ENCODE results near the gene REXO5.

Gene REXO5

GRCh38 chr16:20867585-20867984, 61.3 kb downstream of the REXO5 start:
- H3K27me3 Mint-ChIP-seq, result no peaks in the 10 kb centered on the region
- H3K27ac Mint-ChIP-seq, result no peak overlapping the region
- no peak overlapping the region for H3K4me3 Mint-ChIP-seq
- peaks cover 9% of the 10 kb centered on the region for H3K4me1 Mint-ChIP-seq (ENCODE audit: low read depth)
- H3K36me3 Mint-ChIP-seq, result peaks cover 3% of the 10 kb centered on the region
- no peaks in the 10 kb centered on the region for H3K9me3 Mint-ChIP-seq (ENCODE audit: low read depth)

- no peak overlapping the region for H3K27ac Mint-ChIP-seq
- peaks cover 3% of the 10 kb centered on the region for H3K36me3 Mint-ChIP-seq
- H3K9me3 Mint-ChIP-seq (ENCODE audit: low read depth), result no peaks in the 10 kb centered on the region
- peaks cover 19% of the 10 kb centered on the region for H3K4me1 Mint-ChIP-seq (ENCODE audit: low read depth)
- no peak overlapping the region for H3K4me3 Mint-ChIP-seq
- H3K27me3 Mint-ChIP-seq, result no peaks in the 10 kb centered on the region
These were observed 62.6 kb downstream of the REXO5 start for GRCh38 chr16:20868890-20869289.

- peaks cover 3% of the 10 kb centered on the region for H3K36me3 Mint-ChIP-seq
- no peak overlapping the region for H3K4me3 Mint-ChIP-seq
- H3K27ac Mint-ChIP-seq, result no peak overlapping the region
- H3K4me1 Mint-ChIP-seq (ENCODE audit: low read depth), result peaks cover 30% of the 10 kb centered on the region
- no peaks in the 10 kb centered on the region for H3K27me3 Mint-ChIP-seq
- no peaks in the 10 kb centered on the region for H3K9me3 Mint-ChIP-seq (ENCODE audit: low read depth)
These were observed 63.9 kb downstream of the REXO5 start for GRCh38 chr16:20870122-20870820.

GRCh38 chr16:20871258-20871657, 64.9 kb downstream of the REXO5 start:
- H3K9me3 Mint-ChIP-seq (ENCODE audit: low read depth), result no peaks in the 10 kb centered on the region
- no peaks in the 10 kb centered on the region for H3K27me3 Mint-ChIP-seq
- no peak overlapping the region for H3K27ac Mint-ChIP-seq
- H3K4me3 Mint-ChIP-seq, result no peak overlapping the region
- peaks cover 3% of the 10 kb centered on the region for H3K36me3 Mint-ChIP-seq
- H3K4me1 Mint-ChIP-seq (ENCODE audit: low read depth), result peaks cover 35% of the 10 kb centered on the region

DNA sequence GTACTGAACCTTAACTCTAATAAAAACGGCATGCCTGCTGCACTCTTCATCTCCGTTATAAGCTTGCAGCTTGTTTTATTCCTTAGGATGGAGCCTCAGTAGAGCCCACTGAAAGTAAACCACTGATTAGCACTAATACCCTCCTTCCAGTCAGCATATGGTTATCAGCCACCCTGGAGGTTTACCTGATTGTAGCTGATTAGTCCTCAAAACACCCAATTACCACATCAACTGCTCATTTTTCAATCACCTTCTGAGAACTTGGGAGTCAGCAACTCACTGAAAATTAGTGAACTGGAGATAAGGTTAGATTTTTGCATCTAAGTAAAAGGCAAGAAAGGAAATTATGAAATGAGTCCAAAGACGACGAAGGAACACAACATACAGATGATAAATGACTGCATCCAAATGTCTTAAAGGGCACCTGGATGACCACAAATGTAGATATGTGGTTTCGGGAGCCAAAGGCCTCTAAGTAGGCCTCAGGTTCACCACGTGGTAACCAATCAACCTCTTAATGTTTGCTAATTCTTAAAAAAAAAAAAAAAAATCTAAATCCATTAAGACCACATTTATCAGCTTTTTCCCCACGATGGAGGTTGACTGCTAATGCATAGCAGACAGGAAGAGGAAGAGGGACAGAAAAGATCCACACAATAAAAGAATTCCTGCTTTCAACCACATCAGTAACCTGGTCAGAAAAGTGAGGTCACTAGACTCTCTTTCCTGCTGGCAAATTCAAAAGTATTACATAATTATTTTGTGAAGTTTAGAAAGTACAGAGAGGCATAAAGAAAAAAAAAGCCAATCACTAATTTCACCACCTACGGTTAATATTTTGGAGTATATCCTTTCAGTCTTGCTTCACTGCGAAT, 65.9 kb downstream of the REXO5 start:
- Mint-ChIP-seq H3K4me3 (no peak overlapping the region), H3K9me3 (ENCODE audit: low read depth) (no peaks in the 10 kb centered on the region), H3K36me3 (peaks cover 5% of the 10 kb centered on the region), H3K27ac (no peak overlapping the region), H3K4me1 (ENCODE audit: low read depth) (peaks cover 36% of the 10 kb centered on the region), H3K27me3 (no peaks in the 10 kb centered on the region)

DNA sequence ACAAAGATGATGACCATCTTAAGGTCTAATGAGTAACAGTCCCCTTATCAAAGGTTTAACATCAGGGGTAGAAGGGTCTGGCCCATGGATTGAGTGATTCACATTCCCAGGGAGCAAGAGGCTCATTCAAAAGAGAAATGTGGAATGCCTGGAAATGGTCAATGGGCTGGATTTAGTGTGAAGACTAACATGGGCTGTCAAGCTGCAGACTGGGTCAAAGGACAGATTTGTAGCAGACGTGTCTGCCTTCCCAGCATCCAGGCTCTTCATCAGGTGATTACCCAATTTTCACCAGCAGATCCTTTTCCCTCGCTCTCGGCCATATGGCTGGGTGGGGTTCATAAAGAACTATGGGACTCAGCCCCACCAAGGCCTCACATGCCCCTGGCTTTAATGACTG, 67.0 kb downstream of the REXO5 start:
- Mint-ChIP-seq H3K27me3 (no peaks in the 10 kb centered on the region), H3K4me1 (ENCODE audit: low read depth) (peaks cover 40% of the 10 kb centered on the region), H3K27ac (peak overlapping the region; percentile 46), H3K9me3 (ENCODE audit: low read depth) (no peaks in the 10 kb centered on the region), H3K36me3 (peaks cover 5% of the 10 kb centered on the region), H3K4me3 (no peak overlapping the region)

DNA sequence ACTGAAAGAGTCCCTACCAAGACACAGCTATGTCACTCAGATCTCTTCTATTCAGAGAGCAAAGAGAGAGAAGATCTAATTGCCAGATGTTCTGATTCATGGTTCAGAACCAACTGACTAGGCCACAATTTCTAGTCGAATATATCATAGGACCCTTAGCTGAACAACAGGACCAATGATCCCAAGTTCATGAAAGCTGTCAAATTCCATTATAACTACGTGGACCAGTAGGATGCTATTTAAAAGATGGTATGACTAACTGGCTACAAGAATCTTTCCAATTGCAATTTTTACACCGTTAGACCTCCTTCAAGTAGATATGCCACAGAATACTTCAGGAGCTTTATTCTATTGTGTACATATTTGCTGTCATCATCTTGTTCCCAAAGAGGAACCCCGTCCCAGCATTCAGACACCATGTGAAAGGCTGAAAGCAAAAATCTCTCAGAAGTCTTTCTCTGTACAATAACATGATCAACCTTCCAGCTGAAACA, 67.8 kb downstream of the REXO5 start:
- Mint-ChIP-seq H3K4me3 (peak overlapping the region; percentile 51), H3K27ac (peak overlapping the region; percentile 55), H3K27me3 (no peaks in the 10 kb centered on the region), H3K9me3 (ENCODE audit: low read depth) (no peaks in the 10 kb centered on the region), H3K36me3 (peaks cover 5% of the 10 kb centered on the region), H3K4me1 (ENCODE audit: low read depth) (peaks cover 45% of the 10 kb centered on the region)

- Mint-ChIP-seq H3K36me3 (peaks cover 5% of the 10 kb centered on the region), H3K27me3 (no peaks in the 10 kb centered on the region), H3K27ac (peak overlapping the region; percentile 11), H3K9me3 (ENCODE audit: low read depth) (no peaks in the 10 kb centered on the region), H3K4me3 (peak overlapping the region; percentile 27), H3K4me1 (ENCODE audit: low read depth) (peaks cover 52% of the 10 kb centered on the region)
These were observed 69.0 kb downstream of the REXO5 start for GRCh38 chr16:20875355-20875650.

DNA sequence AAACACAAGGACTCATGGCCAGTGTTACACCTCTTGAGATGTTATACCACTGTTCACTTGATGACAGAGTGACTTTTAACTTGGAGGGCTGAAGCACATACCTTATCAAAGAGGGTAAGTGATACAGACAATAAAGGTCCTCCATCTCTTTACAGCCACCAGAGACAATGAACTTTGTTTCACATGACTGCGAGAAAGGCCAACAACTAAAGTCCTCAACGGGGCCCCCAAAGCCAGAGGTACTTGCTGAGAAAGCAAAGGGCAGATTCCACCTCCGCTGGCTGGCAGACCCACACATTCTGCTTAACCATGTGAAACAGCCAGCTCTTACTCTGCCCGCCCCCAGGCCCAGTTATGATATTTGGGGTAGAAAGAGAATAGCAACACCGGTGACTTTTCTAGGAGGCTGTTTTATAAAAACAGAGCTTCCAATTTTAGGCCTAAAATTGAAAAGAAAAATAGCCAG, 72.4 kb downstream of the REXO5 start:
- H3K4me1 Mint-ChIP-seq (ENCODE audit: low read depth), result peaks cover 43% of the 10 kb centered on the region
- H3K27ac Mint-ChIP-seq, result peak overlapping the region; percentile 6
- H3K27me3 Mint-ChIP-seq, result no peaks in the 10 kb centered on the region
- no peaks in the 10 kb centered on the region for H3K9me3 Mint-ChIP-seq (ENCODE audit: low read depth)
- H3K4me3 Mint-ChIP-seq, result no peak overlapping the region
- peaks cover 5% of the 10 kb centered on the region for H3K36me3 Mint-ChIP-seq

GRCh38 chr16:20879175-20880040, 73.1 kb downstream of the REXO5 start:
- peak overlapping the region; percentile 16 for H3K27ac Mint-ChIP-seq
- H3K27me3 Mint-ChIP-seq, result no peaks in the 10 kb centered on the region
- no peaks in the 10 kb centered on the region for H3K9me3 Mint-ChIP-seq (ENCODE audit: low read depth)
- H3K36me3 Mint-ChIP-seq, result peaks cover 9% of the 10 kb centered on the region
- no peak overlapping the region for H3K4me3 Mint-ChIP-seq
- peaks cover 42% of the 10 kb centered on the region for H3K4me1 Mint-ChIP-seq (ENCODE audit: low read depth)

DNA sequence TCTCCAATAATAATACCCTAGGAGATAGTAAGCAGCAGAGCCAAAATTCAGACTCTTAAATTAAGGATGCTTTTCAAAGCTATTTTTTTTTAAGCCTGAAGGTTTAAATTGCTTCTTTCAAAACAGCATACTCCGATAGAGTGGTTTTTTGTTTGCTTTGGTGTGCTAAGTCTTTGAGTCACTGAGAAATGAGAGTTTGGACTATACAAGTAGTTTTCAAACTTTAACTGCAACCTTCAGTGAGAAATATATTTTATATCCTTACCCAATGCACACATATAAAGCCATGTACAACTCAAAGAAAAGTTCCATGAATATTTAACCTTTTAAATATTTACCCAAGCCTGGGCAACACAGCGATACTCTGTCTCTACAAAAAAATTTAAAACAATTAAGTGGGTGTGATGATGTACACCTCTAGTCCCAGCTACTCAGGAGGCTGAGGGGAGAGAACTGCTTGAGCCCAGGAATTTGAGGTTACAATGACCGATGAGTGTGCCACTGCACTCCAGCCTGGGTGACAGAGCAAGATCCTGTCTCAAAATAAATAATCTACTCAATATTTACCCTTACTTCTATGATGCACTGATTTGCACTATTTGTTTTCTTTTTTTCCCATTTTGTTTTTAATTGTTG, 74.7 kb downstream of the REXO5 start:
- H3K27me3 Mint-ChIP-seq, result no peaks in the 10 kb centered on the region
- peaks cover 33% of the 10 kb centered on the region for H3K4me1 Mint-ChIP-seq (ENCODE audit: low read depth)
- no peak overlapping the region for H3K4me3 Mint-ChIP-seq
- H3K36me3 Mint-ChIP-seq, result peaks cover 13% of the 10 kb centered on the region
- no peaks in the 10 kb centered on the region for H3K9me3 Mint-ChIP-seq (ENCODE audit: low read depth)
- no peak overlapping the region for H3K27ac Mint-ChIP-seq

- no peaks in the 10 kb centered on the region for H3K9me3 Mint-ChIP-seq (ENCODE audit: low read depth)
- no peak overlapping the region for H3K27ac Mint-ChIP-seq
- H3K4me3 Mint-ChIP-seq, result no peak overlapping the region
- peaks cover 16% of the 10 kb centered on the region for H3K36me3 Mint-ChIP-seq
- H3K27me3 Mint-ChIP-seq, result no peaks in the 10 kb centered on the region
- H3K4me1 Mint-ChIP-seq (ENCODE audit: low read depth), result peaks cover 35% of the 10 kb centered on the region
These were observed 75.2 kb downstream of the REXO5 start for GRCh38 chr16:20881503-20881878.

DNA sequence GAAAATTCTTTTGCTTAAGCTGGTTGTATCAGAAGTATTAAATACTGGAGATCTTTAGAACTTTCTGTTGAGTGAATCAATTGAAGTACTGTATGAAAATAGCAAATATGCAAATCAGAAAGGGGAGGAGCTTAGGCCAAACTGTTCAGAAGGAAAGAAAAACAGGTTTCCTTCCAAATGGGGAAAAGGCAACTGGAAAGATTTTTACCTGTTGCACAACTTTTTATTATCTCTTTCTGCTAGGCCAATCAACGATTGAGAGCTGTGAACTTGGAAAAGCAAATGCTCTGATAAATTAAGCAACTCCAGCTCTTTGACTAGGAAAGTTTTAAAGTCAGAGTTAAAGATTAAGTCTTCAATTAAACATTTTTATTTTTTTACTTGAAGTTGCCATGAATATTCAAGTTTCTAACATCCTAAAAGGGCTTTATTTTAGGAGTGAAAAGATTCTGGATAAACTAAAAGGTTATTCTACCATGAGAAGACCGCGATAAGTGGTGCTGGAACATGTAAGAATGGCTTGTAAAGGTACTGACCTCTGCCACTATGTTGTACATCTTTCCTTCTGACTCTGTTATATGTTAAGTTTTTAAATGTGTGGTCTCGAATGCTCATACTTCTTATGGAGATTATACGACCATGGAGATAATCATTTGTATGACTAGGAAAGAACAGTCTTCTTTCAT, 77.4 kb downstream of the REXO5 start:
- Mint-ChIP-seq H3K4me3 (no peak overlapping the region), H3K4me1 (ENCODE audit: low read depth) (peaks cover 31% of the 10 kb centered on the region), H3K9me3 (ENCODE audit: low read depth) (no peaks in the 10 kb centered on the region), H3K27ac (no peak overlapping the region), H3K27me3 (no peaks in the 10 kb centered on the region), H3K36me3 (peaks cover 12% of the 10 kb centered on the region)

DNA sequence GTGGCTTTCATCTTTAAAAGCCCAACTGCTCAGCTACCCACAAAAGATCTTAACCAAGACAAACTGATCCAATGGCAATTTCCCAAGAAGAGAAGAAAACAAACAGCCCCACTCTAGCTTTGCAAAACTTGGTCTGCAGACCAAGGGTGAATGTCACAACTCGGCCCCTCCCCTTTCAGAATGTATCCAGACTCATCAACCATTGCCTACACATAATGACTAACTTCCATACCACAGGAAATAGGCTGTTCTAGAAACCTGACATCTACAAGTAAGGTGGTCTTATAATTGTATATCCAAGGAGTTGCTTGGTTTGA, 77.9 kb downstream of the REXO5 start:
- no peaks in the 10 kb centered on the region for H3K27me3 Mint-ChIP-seq
- no peaks in the 10 kb centered on the region for H3K9me3 Mint-ChIP-seq (ENCODE audit: low read depth)
- peaks cover 27% of the 10 kb centered on the region for H3K4me1 Mint-ChIP-seq (ENCODE audit: low read depth)
- H3K36me3 Mint-ChIP-seq, result peaks cover 12% of the 10 kb centered on the region
- H3K27ac Mint-ChIP-seq, result no peak overlapping the region
- no peak overlapping the region for H3K4me3 Mint-ChIP-seq

Data from activated naive CD8-positive, alpha-beta T cell (primary cell).